GM15510 (cell line): ENCODE measurements around the gene DPEP3.

Experiments used
- POLR2A ChIP-seq: IDR thresholded peaks from 3 replicates; pipeline ENCODE4 v1.6.1; 2011; ENCODE audit warnings: borderline replicate concordance; ENCODE audit not compliant: insufficient read length; ENCODE audit errors: extremely low read depth

The DPEP3 gene

GRCh38 chr16:67979955-67980678, at the start of gene DPEP3:
TSS of gene DPEP3 (minus strand) at chr16:67980499. CDS start at chr16:67980380, 119 bp downstream.
- no peak for TF ChIP-seq POLR2A

GRCh38 chr16:68028996-68029395, 48.7 kb upstream of the DPEP3 start:
- no peak for TF ChIP-seq POLR2A

DNA sequence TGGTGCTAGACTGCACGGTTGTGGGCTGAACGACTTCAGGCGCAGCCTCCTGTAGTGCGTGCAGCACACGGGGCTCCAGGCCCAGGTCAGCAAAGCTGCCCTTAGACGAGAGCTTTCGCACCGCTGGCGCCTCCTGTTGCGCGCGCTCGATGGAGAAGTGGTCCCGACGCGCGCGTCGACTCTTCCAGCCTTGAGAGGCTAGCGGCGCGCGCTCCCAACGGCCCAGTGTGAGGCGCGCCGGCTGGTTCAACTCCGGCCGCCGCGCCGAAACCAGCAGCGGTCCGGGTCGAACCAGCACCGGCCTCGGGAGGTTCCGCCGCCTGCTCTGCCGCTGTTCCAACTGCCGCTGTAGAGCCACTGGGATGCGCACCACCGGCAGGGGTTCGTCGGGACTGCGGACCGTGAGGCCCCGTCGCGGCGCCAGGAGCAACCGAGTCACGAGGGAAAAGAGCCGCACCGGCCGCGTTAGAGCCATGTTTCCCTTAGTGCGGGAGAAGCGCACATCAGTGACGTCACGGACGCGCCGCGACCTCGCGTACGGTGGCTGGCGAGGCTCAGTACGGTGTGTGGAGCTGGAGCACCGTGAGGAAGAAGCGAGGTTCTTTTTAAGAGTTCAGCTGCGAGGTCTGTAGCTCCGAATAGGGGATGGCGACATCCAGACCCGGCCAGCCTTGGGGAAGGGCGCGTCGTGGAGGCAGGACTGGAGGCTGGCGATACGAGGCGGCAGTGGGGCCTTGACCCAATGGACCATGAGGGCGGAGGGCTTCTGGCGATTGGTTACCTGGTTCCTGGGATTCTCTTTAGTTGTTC, 42.6 kb upstream of the DPEP3 start, which contains the start of the genes DDX28 and DUS2:
Gene DDX28 (minus strand): TSS at position 505 of the 810 bp plus-strand sequence. CDS start 30 bp downstream, at position 475.
Gene DUS2 (plus strand): TSS at position 557 of the 810 bp plus-strand sequence. CDS start 14,740 bp downstream, outside the sequence.
- peak; percentile 79 for TF ChIP-seq POLR2A

DNA sequence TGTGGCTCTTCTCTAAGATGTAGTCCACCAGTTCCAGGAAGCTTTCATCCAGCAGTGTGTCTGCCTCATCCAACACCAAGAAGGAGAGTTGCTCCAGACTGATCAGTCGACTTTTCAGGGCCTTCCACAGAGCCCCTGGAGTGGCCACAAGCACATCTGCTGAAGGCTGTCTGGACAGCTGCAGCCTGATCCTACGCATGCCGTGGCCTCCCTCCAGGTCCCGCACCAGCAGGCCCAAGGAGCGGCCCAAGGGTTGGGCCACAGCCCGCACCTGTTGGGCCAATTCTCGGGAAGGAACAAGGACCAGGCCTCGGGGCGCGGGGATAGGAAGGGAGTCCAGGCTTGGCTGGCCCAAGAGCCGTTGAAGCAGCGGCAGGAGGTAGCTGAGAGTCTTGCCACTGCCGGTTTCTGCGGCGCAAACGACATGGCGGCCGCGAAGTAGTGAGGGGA, 42.0 kb upstream of the DPEP3 start:
- no peak for TF ChIP-seq POLR2A

GRCh38 chr16:68021490-68021889, 41.2 kb upstream of the DPEP3 start:
- TF ChIP-seq POLR2A, result no peak

DNA sequence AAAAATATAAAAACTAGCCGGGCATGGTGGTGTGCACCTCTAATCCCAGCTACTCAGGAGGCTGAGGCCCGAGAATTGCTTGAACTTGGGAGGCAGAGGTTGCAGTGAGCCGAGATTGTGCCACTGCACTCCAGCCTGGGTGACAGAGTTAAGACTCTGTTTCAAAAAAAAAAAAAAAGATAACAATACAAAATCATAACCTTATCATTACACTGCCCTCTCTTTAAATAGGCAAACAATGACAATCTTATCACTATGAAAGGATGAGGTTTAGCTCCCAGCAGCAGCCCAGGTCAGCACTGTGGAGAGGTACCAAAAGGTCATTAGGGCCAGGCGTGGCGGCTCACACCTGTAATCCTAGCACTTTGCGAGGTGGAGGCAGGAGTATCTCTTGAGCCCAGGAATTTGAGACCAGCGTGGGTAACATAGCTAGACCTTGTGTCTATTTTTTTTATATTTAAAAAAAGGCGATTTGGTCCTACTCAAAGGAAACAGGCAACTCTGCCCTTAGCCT, 38.9 kb upstream of the DPEP3 start:
- TF ChIP-seq POLR2A, result no peak

- no peak for TF ChIP-seq POLR2A
Measured at GRCh38 chr16:68015681-68016080, 35.4 kb upstream of the DPEP3 start, which contains the start of gene DPEP2NB. TSS of gene DPEP2NB (minus strand) at chr16:68015911. CDS start at chr16:68015770, 141 bp downstream.

GRCh38 chr16:68013440-68013839, 33.1 kb upstream of the DPEP3 start:
- no peak for TF ChIP-seq POLR2A

- TF ChIP-seq POLR2A, result no peak
Measured at GRCh38 chr16:68009157-68009735, 28.9 kb upstream of the DPEP3 start.

- TF ChIP-seq POLR2A, result no peak
Measured at GRCh38 chr16:68005786-68006286, 25.5 kb upstream of the DPEP3 start.

DNA sequence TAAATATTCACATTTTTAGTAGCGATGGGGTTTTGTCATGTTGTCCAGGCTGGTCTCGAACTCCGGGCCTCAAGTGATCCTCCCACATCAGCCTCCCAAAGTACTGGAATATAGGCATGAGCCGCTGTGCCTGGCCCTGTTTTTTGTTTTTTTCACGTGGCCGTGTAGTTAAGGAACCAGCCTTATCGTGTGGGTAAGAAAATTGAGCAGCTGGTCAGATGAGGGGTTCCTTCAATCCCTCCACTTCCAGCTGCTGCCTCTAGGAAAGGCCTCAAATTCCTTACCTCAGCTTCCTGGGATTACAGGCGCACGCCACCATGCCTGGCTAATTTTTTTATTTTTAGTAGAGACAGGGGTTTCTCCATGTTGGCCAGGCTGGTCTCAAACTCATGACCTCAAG, 24.9 kb upstream of the DPEP3 start:
- TF ChIP-seq POLR2A, result no peak

DNA sequence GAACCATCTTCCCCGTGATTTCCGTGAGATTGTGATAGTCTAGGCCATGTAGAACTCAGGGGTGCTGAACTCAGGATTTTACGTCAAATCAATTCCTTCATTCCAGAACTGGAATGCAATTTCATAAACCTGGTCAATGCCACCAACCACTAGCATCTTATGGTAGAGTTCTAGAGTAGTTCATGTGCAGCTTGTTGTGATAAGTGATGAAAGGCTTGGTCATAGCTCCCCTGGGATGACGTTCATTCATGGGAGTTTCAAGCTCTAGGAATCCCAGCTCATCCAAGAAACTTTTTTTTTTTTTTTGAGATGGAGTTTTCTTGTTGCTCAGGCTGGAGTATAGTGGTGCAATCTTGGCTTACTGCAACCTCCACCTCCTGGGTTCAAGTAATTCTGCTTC, 22.7 kb upstream of the DPEP3 start:
- TF ChIP-seq POLR2A, result no peak

DNA sequence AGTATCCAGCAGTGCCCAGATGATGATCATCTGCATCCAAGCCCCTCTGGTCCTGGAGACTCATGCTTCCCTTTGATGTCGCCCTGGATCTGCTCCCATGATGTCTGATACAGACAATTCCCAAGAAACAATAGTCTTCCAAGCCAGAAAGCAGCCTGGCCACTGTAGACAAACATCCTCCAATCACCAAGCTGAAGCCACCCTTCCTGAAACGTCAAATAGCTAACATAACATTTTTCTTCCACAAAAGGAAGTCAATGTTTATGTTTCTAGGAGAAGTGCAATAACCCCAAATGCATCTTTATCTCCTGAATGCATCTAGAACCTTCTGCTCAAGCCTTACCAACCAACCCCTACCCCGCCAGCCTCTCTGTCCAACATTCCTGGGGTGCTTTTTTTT, 20.2 kb upstream of the DPEP3 start:
- no peak for TF ChIP-seq POLR2A

DNA sequence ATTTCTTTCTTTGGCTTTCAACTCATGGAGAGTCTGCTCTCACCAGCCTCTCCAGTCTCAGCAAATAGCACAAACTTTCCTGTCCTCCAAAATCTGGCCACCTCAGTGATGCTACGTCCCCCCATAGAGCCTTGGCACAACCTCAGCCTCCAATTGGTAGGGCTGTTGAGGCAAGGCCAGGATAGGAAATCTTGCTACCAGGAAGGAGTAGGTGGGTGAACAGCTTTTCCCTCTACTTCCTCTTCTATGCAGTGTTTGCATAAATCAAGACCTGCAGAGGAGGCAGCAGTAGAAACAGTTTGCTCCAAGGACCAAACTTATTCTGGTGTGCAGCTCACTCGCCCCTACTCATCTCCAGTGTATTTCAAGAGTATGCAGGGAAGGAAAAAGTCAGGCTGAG, 19.7 kb upstream of the DPEP3 start:
- TF ChIP-seq POLR2A, result no peak
